Prostate gland (tissue), 2 donors: ENCODE measurements around the gene TMEM135. TPM values are rescaled to one million over a fixed set of nuclear protein-coding genes. Genes with fewer than 3 reads are reported as not detected.

Experiments used
- DNase-seq: peaks from one replicate; pipeline ENCODE4 v3.0.0-alpha.2; 2019; ENCODE audit warnings: low spot score
- H3K27ac ChIP-seq, 2 donors: fragments of 200-600 bp; sonication (generic); 2 replicates each; pipeline ENCODE4 v1.5.1; 2017 to 2019
- H3K27me3 ChIP-seq: fragments of 200-600 bp; sonication (generic); replicated peaks from 2 replicates; pipeline ENCODE4 v1.5.1; 2019; ENCODE audit not compliant: insufficient read depth
- H3K36me3 ChIP-seq, 2 donors: fragments of 200-600 bp; sonication (generic); 1 replicate in 1 of 2; 2 replicates in 1 of 2; pipeline versions ENCODE4 v1.5.1 to v1.8.1; 2017 to 2019
- H3K4me1 ChIP-seq: fragments of 200-600 bp; sonication (generic); replicated peaks from 2 replicates; pipeline ENCODE4 v1.5.1; 2019
- H3K4me3 ChIP-seq, 2 donors: fragments of 200-600 bp; sonication (generic); 2 replicates each; pipeline ENCODE4 v1.5.1; 2017 to 2019
- H3K9me3 ChIP-seq: fragments of 200-600 bp; sonication (generic); 2 replicates; pipeline ENCODE4 v1.5.1; 2017
- CTCF ChIP-seq, 4 experiments: fragments of 200-600 bp in 2 of 4; fragments of 450-650 bp in 2 of 4; sonication (generic) in 2 of 4; IDR thresholded peaks; 1 replicate in 3 of 4; 2 replicates in 1 of 4; pipeline ENCODE4 v1.5.1; 2016 to 2019; ENCODE audit warnings: antibody characterized with exemption in 4 of 4, mild to moderate bottlenecking in 2 of 4, moderate library complexity in 2 of 4
- POLR2A ChIP-seq: fragments of 450-650 bp; IDR thresholded peaks from one replicate; pipeline ENCODE4 v1.6.1; 2016; ENCODE audit warnings: antibody characterized with exemption, mild to moderate bottlenecking
- POLR2AphosphoS5 ChIP-seq: sonication (generic); formaldehyde crosslinking; IDR thresholded peaks from one replicate; pipeline ENCODE4 v1.6.1; 2017; ENCODE audit warnings: antibody characterized with exemption
- WGBS: methylation state at CpG from one replicate; pipeline ENCODE4 v1.1.5; 2018; 5-methylcytosine and 5-hydroxymethylcytosine counted together
- intact Hi-C: fragments of 100-400 bp; cut with DNase I; formaldehyde crosslinking; loops from one replicate; pipeline ENCODE4 v1.14.2; 2022
- total RNA-seq, 2 donors: library from RNA; depleted of rRNA; stranded (reverse); fragments of >200 nt; gene quantifications; one replicate each; pipeline ENCODE4 v1.1.0, GENCODE V29; 2016

The TMEM135 gene
- total RNA-seq, 2 donors from 2014 or later, result 22.3 to 42.1 TPM

GRCh38 chr11:87030458-87031054, 7.2 kb upstream of the TMEM135 start:
- 89% methylated on average over 5 of the region's 5 CpGs for WGBS
- Histone ChIP-seq H3K4me1 (no peaks in the 10 kb centered on the region), H3K4me3 (no peak overlapping the region), H3K27ac (no peak overlapping the region), H3K27me3 (no peaks in the 10 kb centered on the region), H3K36me3 (no peaks in the 10 kb centered on the region), H3K9me3 (no peaks in the 10 kb centered on the region)
- intact Hi-C loops, result no loop called here
- TF ChIP-seq POLR2AphosphoS5 (no peak), POLR2A (no peak), CTCF (IDR thresholded peaks at IDR 0.05) (no peak)
- DNase-seq, result no peak

GRCh38 chr11:87031433-87032170, 6.1 kb upstream of the TMEM135 start:
- H3K9me3 ChIP-seq, result no peaks in the 10 kb centered on the region
- H3K36me3 ChIP-seq, result no peaks in the 10 kb centered on the region
- 45% methylated on average over 3 of the region's 3 CpGs for WGBS
- TF ChIP-seq POLR2AphosphoS5, result no peak
- no peak for TF ChIP-seq CTCF (IDR thresholded peaks at IDR 0.05)
- no peak for TF ChIP-seq POLR2A
- no peaks in the 10 kb centered on the region for H3K4me1 ChIP-seq
- H3K4me3 ChIP-seq, result no peak overlapping the region
- no peak for DNase-seq
- no peak overlapping the region for H3K27ac ChIP-seq
- no peaks in the 10 kb centered on the region for H3K27me3 ChIP-seq
- intact Hi-C loops, result no loop called here

GRCh38 chr11:87033561-87033960, 4.2 kb upstream of the TMEM135 start:
- intact Hi-C loops, result no loop called here
- Histone ChIP-seq H3K4me3 (no peak overlapping the region), H3K9me3 (no peaks in the 10 kb centered on the region), H3K36me3 (no peaks in the 10 kb centered on the region), H3K4me1 (no peaks in the 10 kb centered on the region), H3K27me3 (no peaks in the 10 kb centered on the region), H3K27ac (no peak overlapping the region)
- no peak for TF ChIP-seq POLR2AphosphoS5
- TF ChIP-seq CTCF (IDR thresholded peaks at IDR 0.05), result no peak
- TF ChIP-seq POLR2A, result no peak
- WGBS, result 78% methylated on average over 8 of the region's 8 CpGs
- DNase-seq, result no peak

- TF ChIP-seq POLR2AphosphoS5 (no peak), CTCF (IDR thresholded peaks at IDR 0.05) (no peak), POLR2A (no peak)
- DNase-seq, result no peak
- peaks cover 3% of the 10 kb centered on the region for H3K4me1 ChIP-seq
- 72% methylated on average over 12 of the region's 12 CpGs for WGBS
- H3K27me3 ChIP-seq, result no peaks in the 10 kb centered on the region
- intact Hi-C loops, result no loop called here
- H3K4me3 ChIP-seq, result no peak overlapping the region
- H3K9me3 ChIP-seq, result no peaks in the 10 kb centered on the region
- H3K27ac ChIP-seq, result peak overlapping the region; percentile 86 to 88
- H3K36me3 ChIP-seq, result no peaks in the 10 kb centered on the region
Observed at GRCh38 chr11:87035976-87036583, 1.7 kb upstream of the TMEM135 start.
